ENCODE measurements around the gene OR13J1. TPM values are rescaled to one million over a fixed set of nuclear protein-coding genes. Genes with fewer than 3 reads are reported as not detected.
A peak's percentile ranks its signal among the peaks of the same experiment; 100 is the strongest.

OR13J1 gene
- total RNA-seq, 2 donors from 2014 or later: not detected

DNA sequence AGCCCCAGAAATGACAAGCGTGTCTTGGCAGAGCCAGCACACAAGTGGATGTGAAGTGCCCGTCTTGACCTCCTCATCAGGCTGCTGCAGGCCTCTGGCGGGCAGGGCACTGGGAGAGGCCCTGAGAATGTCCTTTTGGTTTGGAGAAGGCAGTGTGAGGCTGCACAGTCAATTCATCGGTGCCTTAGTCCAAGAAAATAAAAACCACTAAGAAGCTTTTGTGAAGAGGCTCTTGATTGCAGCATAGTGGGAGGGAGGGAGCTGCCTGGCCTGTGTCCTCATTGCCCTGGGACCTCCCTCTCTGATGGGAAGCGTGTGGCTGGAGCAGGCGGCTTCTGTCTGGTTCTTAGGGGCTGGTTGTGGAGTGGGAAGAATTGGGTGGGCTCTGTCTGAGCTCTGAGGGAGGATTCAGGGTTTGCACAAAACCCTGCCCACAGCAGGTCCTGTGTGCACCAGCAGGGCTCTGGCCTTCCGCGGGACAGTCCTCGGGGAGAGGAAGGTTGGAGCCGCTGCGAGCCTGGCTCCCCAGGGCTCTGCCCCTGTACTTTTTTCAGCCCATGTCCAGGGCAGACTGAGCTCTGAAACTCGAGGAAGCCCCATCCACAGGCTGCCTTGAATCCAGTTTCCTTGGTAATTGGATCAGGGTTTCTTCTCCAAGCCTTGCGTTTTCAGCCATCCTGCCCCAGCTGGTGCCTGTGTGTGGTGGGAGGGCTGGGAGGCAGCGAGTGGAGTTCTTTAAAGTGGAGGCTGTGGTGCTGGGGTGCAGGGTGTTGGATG lies 36.9 kb upstream of the OR13J1 start:
- intact Hi-C loops (cut with DNase I): no loop called here
- TF ChIP-seq, protein P1, sequence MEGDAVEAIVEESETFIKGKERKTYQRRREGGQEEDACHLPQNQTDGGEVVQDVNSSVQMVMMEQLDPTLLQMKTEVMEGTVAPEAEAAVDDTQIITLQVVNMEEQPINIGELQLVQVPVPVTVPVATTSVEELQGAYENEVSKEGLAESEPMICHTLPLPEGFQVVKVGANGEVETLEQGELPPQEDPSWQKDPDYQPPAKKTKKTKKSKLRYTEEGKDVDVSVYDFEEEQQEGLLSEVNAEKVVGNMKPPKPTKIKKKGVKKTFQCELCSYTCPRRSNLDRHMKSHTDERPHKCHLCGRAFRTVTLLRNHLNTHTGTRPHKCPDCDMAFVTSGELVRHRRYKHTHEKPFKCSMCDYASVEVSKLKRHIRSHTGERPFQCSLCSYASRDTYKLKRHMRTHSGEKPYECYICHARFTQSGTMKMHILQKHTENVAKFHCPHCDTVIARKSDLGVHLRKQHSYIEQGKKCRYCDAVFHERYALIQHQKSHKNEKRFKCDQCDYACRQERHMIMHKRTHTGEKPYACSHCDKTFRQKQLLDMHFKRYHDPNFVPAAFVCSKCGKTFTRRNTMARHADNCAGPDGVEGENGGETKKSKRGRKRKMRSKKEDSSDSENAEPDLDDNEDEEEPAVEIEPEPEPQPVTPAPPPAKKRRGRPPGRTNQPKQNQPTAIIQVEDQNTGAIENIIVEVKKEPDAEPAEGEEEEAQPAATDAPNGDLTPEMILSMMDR (IDR thresholded peaks at IDR 0.05): no peak
- Histone ChIP-seq H3K9ac (ENCODE audit: low read depth in 2 of 2, low read length in 2 of 2) (peak overlapping the region; percentile 72 to 83), H3K36me3 (no peaks in the 10 kb centered on the region), H3K27me3 (no peaks in the 10 kb centered on the region), H3K27ac (peak overlapping the region; percentile 94), H3K9me3 (no peaks in the 10 kb centered on the region), H3K4me3 (peak overlapping the region; percentile 10), H3K4me1 (peaks cover 50% of the 10 kb centered on the region)
- DNase-seq: no peak

DNA sequence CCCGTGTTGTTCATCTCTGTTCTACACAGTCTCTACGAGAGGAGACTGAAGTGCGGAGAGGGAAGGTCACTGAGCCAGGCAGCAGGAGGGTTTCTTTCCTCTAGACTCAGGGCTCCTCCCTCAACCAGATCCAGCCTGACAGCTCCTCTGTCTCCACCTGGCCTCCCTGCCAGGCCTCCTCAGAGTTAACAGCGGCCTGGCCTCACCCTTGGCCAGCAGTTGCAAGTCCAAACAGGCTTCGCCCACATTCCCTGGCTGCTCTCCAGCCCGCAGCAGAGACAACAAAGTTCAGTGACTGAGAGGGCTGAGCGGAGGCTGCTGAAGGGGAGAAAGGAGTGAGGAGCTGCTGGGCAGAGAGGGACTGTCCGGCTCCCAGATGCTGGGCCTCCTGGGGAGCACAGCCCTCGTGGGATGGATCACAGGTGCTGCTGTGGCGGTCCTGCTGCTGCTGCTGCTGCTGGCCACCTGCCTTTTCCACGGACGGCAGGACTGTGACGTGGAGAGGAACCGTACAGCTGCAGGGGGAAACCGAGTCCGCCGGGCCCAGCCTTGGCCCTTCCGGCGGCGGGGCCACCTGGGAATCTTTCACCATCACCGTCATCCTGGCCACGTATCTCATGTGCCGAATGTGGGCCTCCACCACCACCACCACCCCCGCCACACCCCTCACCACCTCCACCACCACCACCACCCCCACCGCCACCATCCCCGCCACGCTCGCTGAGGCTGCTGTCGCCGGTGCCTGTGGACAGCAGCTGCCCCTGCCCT lies 35.9 kb upstream of the OR13J1 start, which contains the start of gene HRCT1:
Gene HRCT1, plus strand, starts transcription at position 291 of the 768 bp plus-strand sequence. Its CDS starts 86 bp downstream, at position 377.
- no peaks in the 10 kb centered on the region for H3K27me3 ChIP-seq
- intact Hi-C loops (cut with DNase I): no loop called here
- H3K36me3 ChIP-seq: no peaks in the 10 kb centered on the region
- H3K27ac ChIP-seq: peak within 1 kb of the TSS; percentile 94
- peak within 1 kb of the TSS; percentile 10 for H3K4me3 ChIP-seq
- peak within 1 kb of the TSS; percentile 75 to 87 for H3K9ac ChIP-seq (ENCODE audit: low read depth in 2 of 2, low read length in 2 of 2)
- peak; percentile 96 for DNase-seq
- TF ChIP-seq, protein P1 (IDR thresholded peaks at IDR 0.05): no peak
- peaks cover 50% of the 10 kb centered on the region for H3K4me1 ChIP-seq
- no peaks in the 10 kb centered on the region for H3K9me3 ChIP-seq

DNA sequence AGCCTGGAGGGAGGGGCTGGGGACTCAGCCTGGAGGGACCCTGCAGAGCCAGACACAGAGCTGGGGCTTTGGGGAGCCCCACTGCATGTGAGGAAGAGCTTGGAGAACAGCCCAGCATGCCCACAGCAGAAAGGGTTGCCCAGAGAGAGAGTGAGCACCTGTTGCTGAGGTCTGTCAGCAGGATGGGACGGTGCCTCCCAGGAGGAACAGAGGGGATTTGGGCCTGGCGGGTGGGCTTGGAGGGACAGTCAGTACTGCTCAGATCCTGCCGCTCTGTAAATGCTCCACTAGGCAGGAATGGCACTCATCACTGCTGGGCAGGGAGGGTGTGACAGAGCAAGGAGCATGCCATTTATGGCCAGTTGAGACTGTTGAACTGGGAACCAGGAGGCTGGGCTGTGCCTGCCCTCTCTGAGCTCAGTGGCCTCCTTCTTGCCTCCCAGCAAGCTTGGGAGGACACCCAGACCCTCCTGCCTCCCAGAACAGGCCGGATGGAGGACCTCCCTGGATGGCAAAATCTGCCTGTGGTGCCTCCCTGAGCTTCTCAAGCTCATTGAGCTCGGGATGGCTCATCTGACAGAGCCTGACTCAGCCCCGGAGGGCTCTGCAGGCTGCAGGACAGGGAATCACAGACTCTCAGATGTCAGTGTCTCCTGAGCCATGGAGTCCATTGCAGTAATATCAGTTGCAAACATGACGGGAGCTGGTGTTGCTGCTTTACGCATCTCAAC lies 35.0 kb upstream of the OR13J1 start:
- Histone ChIP-seq H3K9ac (ENCODE audit: low read depth in 2 of 2, low read length in 2 of 2) (peak overlapping the region; percentile 45 to 87), H3K4me3 (no peak overlapping the region)
- peak; percentile 77 for DNase-seq

DNA sequence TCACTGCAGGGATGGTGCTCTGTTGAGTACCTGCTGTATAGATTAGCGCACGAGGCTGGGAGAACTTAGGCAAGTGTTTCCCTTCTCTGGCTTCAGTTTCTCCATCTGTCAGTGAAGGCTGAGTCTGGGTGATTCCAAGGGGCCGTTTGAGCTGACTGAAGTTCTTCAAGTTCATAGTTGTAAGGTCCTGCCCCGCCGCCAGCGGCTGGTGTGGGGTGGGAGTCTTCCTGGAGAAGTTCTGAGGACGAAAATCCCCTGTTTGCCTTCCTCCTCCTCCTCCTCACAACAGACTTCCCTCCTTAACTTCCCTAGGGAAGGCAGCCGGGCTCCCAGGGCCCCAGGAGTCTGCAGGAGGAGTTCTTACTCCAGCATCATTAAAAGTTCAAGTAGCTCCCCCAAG lies 34.1 kb upstream of the OR13J1 start:
- no peak for DNase-seq
- Histone ChIP-seq H3K27me3 (no peaks in the 10 kb centered on the region), H3K27ac (peak overlapping the region; percentile 94), H3K4me1 (peaks cover 37% of the 10 kb centered on the region), H3K9ac (ENCODE audit: low read depth in 2 of 2, low read length in 2 of 2) (peak overlapping the region in 1 of 2 donors; percentile 87), H3K9me3 (no peaks in the 10 kb centered on the region), H3K4me3 (no peak overlapping the region), H3K36me3 (no peaks in the 10 kb centered on the region)
- TF ChIP-seq, protein P1 (IDR thresholded peaks at IDR 0.05): no peak
- intact Hi-C loops (cut with DNase I): no loop called here

More for the DNA sequence above, 35.0 kb upstream of the OR13J1 start:
- Histone ChIP-seq H3K27ac (peak overlapping the region; percentile 94), H3K4me1 (peaks cover 44% of the 10 kb centered on the region), H3K36me3 (no peaks in the 10 kb centered on the region), H3K27me3 (no peaks in the 10 kb centered on the region), H3K9me3 (no peaks in the 10 kb centered on the region)
- intact Hi-C loops (cut with DNase I): no loop called here
- TF ChIP-seq, protein P1 (IDR thresholded peaks at IDR 0.05): no peak

DNA sequence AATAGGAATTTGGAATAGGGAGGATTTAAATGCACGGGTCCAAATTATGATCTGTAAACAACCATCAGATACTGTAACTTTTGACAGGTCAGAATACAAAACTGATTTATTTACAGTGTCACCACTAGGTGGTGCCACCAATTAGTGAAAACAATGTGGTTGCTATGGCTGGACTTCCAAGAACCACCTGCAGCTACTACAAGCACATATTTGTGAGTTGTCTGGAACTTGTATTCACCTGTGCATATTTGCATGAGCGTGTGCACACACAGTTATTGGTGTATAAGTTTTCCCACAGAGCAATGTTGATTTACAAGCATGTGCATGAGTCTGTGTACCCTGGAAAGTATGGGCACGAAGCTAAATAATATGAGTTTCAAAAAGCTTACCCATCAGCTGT lies 32.8 kb upstream of the OR13J1 start:
- peaks cover 25% of the 10 kb centered on the region for H3K4me1 ChIP-seq
- TF ChIP-seq, protein P1 (IDR thresholded peaks at IDR 0.05): peak; percentile 70
- H3K36me3 ChIP-seq: no peaks in the 10 kb centered on the region
- peak overlapping the region in 1 of 2 donors; percentile 56 for H3K9ac ChIP-seq (ENCODE audit: low read depth in 2 of 2, low read length in 2 of 2)
- no peak overlapping the region for H3K27ac ChIP-seq
- no peak overlapping the region for H3K4me3 ChIP-seq
- intact Hi-C loops (cut with DNase I): loop anchor here (2.0 kb wide), 1 partner anchor 42 kb away; no protein-coding TSS in a partner anchor
- DNase-seq: peak; percentile 66
- no peaks in the 10 kb centered on the region for H3K27me3 ChIP-seq
- H3K9me3 ChIP-seq: no peaks in the 10 kb centered on the region

All from colonic mucosa (tissue), 4 donors.